Measurements from ENCODE around the gene PRELID3B. TPM values are rescaled to one million over a fixed set of nuclear protein-coding genes. Genes with fewer than 3 reads are reported as not detected.

The PRELID3B gene
- total RNA-seq, 1 experiment from 2014 or later = 52.6 TPM

DNA sequence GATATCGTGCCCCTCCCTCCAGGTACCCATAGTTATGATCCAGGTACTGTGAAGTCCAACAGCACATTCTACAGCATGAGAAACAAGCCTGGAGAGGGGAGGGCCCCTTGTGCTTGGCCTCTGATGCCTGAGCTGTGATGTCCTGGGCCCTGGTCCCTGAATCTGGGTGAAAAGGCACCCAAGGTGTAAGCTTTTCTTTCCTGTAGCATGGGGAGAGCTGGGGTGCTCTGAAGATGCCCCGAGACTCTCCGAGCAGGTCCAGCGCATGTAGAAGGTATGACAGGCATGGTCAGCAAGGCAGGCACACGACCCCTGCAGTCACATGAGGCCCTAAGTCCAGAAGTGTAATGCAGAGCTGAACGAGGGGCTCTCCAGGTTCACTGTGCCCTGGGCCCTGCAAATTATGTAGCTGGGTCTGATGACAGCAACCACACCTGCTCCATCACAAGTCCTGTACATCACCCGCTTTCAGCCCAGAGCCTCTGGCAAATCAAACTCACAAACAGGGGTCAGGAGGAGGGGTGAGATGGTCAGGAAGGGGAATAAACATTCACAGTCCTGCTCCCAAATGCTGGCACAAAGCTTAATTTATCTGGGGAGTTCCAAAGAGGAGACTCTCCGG is 33.8 kb downstream of the PRELID3B start:
- Histone ChIP-seq H2BK12ac (ENCODE audit: insufficient read length, low read depth, low read length) (no peak overlapping the region), H3K4ac (ENCODE audit: low read depth, low read length) (no peak overlapping the region), H3K4me2 (ENCODE audit: insufficient read depth, insufficient read length, low read length) (no peak overlapping the region), H2BK5ac (ENCODE audit: insufficient read length, low read length) (no peak overlapping the region), H2BK20ac (ENCODE audit: low read depth, low read length, poor library complexity, severe bottlenecking) (no peak overlapping the region), H2AK5ac (ENCODE audit: insufficient read length, low read length) (no peak overlapping the region), H4K8ac (replicated peaks; ENCODE audit: insufficient read length, low read depth, low read length) (no peak overlapping the region), H3K23ac (ENCODE audit: insufficient read length, low read depth, low read length) (no peak overlapping the region), H2AFZ (ENCODE audit: low read length) (no peak overlapping the region), H3K79me2 (ENCODE audit: insufficient read depth, low read length) (no peaks in the 10 kb centered on the region), H4K91ac (ENCODE audit: insufficient read length, low read depth, low read length) (no peak overlapping the region), H3K23me2 (ENCODE audit: insufficient read length, low read depth, low read length, poor library complexity, severe bottlenecking) (peaks cover 3% of the 10 kb centered on the region), H2BK15ac (ENCODE audit: low read depth, low read length) (no peak overlapping the region), H3K79me1 (ENCODE audit: insufficient read depth, low read depth, low read length, poor library complexity, severe bottlenecking) (no peaks in the 10 kb centered on the region), H4K20me1 (ENCODE audit: control insufficient read depth, insufficient read depth, insufficient read length) (no peaks in the 10 kb centered on the region), H3K9ac (ENCODE audit: extremely low read depth, insufficient read length, low read length) (no peak overlapping the region), H3K27ac (ENCODE audit: insufficient read length, low read depth, low read length) (no peak overlapping the region), H3T11ph (ENCODE audit: low read length) (no peak overlapping the region), H3K27me3 (ENCODE audit: insufficient read depth, low read length) (no peaks in the 10 kb centered on the region), H3K14ac (ENCODE audit: insufficient read depth, low read length) (no peak overlapping the region), H3K4me1 (ENCODE audit: insufficient read depth, low read length) (peaks cover 7% of the 10 kb centered on the region; the same call in 1 of the 2 replicates), H3K9me3 (ENCODE audit: control insufficient read depth, low read depth, low read length) (no peaks in the 10 kb centered on the region), H3K56ac (ENCODE audit: insufficient read length, low read depth, low read length) (no peak overlapping the region), H2BK120ac (ENCODE audit: low read depth, low read length, poor library complexity, severe bottlenecking) (no peak overlapping the region), H4K5ac (ENCODE audit: insufficient read length, low read depth, low read length) (no peak overlapping the region), H3K18ac (ENCODE audit: insufficient read length, low read depth, low read length) (no peak overlapping the region)
- Mint-ChIP-seq H3K4me3 (no peak overlapping the region), H3K9me3 (no peaks in the 10 kb centered on the region), H3K27ac (no peak overlapping the region), H3K27me3 (ENCODE audit: low read depth) (peaks cover 43% of the 10 kb centered on the region), H3K4me1 (peaks cover 25 to 28% of the 10 kb centered on the region in 2 experiments), H3K36me3 (ENCODE audit: insufficient read depth in 1 of 3, low read depth in 3 of 3) (peaks cover 0 to 5% (median 5%) of the 10 kb centered on the region in 3 experiments; a peak in 4 of 7 replicates)
- peak; percentile 13 for DNase-seq
- no CpG with 5 or more reads among the region's 8 CpGs for WGBS (ENCODE audit: extremely low coverage, insufficient read length, low lambda C conversion rate)
- TF ChIP-seq, protein P1, sequence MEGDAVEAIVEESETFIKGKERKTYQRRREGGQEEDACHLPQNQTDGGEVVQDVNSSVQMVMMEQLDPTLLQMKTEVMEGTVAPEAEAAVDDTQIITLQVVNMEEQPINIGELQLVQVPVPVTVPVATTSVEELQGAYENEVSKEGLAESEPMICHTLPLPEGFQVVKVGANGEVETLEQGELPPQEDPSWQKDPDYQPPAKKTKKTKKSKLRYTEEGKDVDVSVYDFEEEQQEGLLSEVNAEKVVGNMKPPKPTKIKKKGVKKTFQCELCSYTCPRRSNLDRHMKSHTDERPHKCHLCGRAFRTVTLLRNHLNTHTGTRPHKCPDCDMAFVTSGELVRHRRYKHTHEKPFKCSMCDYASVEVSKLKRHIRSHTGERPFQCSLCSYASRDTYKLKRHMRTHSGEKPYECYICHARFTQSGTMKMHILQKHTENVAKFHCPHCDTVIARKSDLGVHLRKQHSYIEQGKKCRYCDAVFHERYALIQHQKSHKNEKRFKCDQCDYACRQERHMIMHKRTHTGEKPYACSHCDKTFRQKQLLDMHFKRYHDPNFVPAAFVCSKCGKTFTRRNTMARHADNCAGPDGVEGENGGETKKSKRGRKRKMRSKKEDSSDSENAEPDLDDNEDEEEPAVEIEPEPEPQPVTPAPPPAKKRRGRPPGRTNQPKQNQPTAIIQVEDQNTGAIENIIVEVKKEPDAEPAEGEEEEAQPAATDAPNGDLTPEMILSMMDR (conservative IDR thresholded peaks at IDR 0.05) = no peak
